GM19438 (cell line): ENCODE measurements around the gene WDR7.

Experiments
- ATAC-seq: cut with Tn5 transposase; IDR thresholded peaks from one replicate; pipeline ENCODE4 v1.9.1; 2021; ENCODE audit warnings: low read depth; ENCODE audit not compliant: unreplicated experiment

The WDR7 gene

GRCh38 chr18:57062178-57062577 lies 411.0 kb downstream of the WDR7 start:
- ATAC-seq, result no peak

DNA sequence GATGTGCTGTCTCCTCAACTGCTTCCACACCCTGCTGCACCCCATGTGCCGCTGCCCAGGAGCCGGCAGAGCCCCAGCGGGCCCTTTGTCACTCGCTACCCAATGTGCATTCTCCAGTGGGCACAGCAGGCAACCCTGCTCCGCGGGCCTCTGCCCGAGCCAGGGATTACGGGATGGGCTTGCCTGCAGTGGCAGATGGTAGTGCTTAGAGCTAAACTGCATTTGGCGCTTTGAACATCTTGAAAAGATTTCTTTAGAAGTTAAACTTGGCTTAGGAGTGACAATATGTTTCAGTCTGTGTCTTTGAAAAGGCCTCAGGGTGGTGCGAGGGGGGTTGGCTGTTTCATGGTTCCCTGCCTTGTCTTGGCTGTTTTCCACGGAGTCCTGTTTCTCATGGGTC lies 411.7 kb downstream of the WDR7 start:
- ATAC-seq, result no peak

DNA sequence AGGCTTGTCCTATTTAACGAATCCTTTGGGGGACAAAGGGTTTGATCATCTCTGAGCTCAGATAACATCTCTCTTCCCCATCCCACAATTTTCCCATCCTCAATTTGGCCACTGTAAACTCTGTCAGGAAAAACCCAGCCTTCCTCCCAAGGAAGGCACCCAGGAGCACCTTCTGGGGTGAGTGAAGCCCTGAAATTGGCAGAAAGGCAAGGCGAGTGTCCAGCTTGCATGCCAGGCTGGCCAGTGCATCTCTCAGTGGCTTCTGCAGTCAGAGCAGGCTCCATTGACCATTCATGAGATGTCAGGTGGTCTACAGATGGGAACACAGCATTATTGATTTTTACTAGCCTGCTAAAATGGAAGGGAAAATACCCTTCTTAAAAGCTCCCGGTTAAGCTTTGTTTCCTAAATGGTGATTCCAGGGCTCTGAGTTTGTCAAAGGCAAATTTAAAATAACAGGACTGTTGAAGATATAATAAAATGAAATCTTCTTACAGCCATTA lies 412.5 kb downstream of the WDR7 start:
- ATAC-seq, result no peak

GRCh38 chr18:57073501-57074187 lies 422.5 kb downstream of the WDR7 start:
- ATAC-seq, result no peak

- ATAC-seq, result no peak
Observed at GRCh38 chr18:57075716-57076400, 424.7 kb downstream of the WDR7 start.

DNA sequence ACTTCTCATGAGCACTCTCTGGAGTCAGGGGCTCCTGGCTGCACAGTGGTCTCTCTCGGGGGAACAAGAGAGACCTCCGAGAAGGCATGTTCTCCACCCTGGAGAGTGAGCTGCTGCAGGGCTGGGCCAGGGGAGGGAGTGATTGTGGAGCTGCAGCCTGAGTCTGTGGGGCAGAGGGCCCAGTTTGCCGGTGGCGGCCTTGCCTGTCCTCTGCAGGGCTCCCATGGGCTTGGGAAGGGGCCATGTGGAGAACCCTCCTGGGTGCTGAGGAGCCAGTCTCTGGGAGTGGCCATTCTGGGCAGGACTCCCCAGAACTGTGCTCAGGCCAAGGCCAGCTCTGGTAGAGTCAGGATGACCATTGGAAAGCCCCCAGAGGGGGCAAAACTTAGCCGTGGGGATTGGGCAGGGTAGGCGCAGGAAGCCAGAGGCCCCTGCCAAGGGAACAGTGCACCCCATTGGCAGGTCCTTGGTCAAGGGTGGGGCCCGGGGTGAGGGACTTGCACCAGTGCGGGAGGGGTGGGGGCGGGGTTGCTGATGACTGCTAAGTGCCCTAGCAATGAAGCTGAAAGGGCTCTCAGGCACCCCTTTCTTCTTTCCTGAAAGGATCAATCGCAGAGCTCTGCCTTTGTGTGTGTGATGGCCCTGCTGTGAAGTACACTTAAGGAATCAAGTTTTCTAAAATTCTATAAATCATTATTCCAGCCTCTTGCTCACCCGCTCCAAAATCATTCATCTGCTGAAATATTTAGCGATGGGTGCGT lies 426.0 kb downstream of the WDR7 start:
- ATAC-seq, result no peak

GRCh38 chr18:57077786-57078552 lies 426.8 kb downstream of the WDR7 start:
- ATAC-seq, result peak; percentile 91

DNA sequence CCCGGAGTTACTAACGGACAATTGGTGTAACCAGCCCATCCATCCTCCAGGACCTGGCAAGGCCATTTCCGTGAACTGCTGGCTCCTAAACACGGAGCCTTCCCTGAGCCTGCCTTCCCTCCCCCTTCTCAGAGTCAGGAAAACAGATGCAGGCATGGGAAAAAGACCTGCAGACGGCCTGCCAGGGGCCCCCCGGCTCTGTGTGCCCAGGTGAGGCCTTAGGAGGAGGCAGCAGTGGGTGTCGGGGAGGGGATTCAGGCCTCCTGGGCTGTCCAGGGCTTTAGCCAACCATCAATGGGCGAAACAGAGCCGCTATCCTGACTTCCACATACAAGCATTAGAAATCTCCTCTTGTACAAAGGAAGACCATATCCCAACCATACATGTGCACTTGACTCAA lies 427.5 kb downstream of the WDR7 start:
- ATAC-seq, result no peak

DNA sequence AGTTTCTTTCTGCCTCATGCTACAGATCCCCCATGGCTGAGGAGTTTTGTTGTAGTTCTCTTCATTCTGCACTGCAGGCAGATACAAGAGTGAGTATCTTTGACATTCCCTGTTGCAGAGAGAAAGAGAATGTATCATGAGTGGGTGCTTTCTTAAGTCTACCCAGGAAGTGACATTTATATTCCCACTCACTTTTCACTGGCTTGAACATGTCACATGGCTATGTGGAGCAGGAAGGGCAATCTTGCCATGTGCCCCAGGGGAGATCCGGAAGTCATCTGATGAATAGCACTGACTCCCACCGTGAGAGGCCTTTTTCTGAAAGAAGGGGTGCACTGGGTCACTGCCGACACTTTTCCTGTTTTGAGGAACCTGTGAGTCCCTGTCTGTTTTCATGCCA lies 429.3 kb downstream of the WDR7 start:
- ATAC-seq, result no peak

- no peak for ATAC-seq
Observed at GRCh38 chr18:57081899-57082298, 430.7 kb downstream of the WDR7 start.

DNA sequence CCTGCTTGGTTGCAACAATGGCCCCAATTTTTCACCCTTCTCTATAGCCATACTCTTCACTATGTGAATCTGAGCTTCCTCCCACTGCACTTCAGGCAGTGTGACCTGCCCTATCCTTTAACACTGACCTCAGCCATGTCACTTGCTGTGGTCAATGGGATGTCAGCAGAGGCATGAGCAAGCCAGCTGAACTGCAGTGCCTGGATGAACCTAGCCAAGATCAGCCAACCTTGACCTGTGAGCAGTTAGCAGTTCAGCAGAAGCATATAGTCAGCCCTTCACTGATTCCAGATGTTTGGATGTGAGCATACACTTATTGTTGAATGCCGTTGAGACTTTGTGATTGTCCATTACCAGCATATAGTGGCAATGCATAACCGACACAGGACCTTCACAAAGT lies 432.3 kb downstream of the WDR7 start:
- ATAC-seq, result no peak

- peak; percentile 68 for ATAC-seq
Observed at GRCh38 chr18:57084331-57085271, 433.4 kb downstream of the WDR7 start.

GRCh38 chr18:57085371-57085770 lies 434.2 kb downstream of the WDR7 start:
- no peak for ATAC-seq

GRCh38 chr18:57086163-57086562 lies 435.0 kb downstream of the WDR7 start:
- ATAC-seq, result no peak
